Measurements from ENCODE around the gene PKNOX2. TPM values are rescaled to one million over a fixed set of nuclear protein-coding genes. Genes with fewer than 3 reads are reported as not detected.
A peak's percentile ranks its signal among the peaks of the same experiment; 100 is the strongest.

PKNOX2 gene
- total RNA-seq, 4 donors from 2014 or later = 0.83 to 4.1 (median 2.5) TPM

GRCh38 chr11:125372911-125373310 is 208.4 kb downstream of the PKNOX2 start:
- H3K4me3 ChIP-seq = no peak overlapping the region
- TF ChIP-seq, protein P1, sequence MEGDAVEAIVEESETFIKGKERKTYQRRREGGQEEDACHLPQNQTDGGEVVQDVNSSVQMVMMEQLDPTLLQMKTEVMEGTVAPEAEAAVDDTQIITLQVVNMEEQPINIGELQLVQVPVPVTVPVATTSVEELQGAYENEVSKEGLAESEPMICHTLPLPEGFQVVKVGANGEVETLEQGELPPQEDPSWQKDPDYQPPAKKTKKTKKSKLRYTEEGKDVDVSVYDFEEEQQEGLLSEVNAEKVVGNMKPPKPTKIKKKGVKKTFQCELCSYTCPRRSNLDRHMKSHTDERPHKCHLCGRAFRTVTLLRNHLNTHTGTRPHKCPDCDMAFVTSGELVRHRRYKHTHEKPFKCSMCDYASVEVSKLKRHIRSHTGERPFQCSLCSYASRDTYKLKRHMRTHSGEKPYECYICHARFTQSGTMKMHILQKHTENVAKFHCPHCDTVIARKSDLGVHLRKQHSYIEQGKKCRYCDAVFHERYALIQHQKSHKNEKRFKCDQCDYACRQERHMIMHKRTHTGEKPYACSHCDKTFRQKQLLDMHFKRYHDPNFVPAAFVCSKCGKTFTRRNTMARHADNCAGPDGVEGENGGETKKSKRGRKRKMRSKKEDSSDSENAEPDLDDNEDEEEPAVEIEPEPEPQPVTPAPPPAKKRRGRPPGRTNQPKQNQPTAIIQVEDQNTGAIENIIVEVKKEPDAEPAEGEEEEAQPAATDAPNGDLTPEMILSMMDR (IDR thresholded peaks at IDR 0.05) = no peak
- TF ChIP-seq POLR2A (IDR thresholded peaks at IDR 0.05; ENCODE audit: low read depth) (no peak), EP300 (IDR thresholded peaks at IDR 0.05) (no peak), POLR2AphosphoS5 (IDR thresholded peaks at IDR 0.05) (no peak)
- H3K27ac ChIP-seq (replicated peaks in 1 of 4) = no peak overlapping the region
- intact Hi-C loops (cut with DNase I) = no loop called here
- no peak for DNase-seq (ENCODE audit: extremely low spot score)
- H3K9me3 ChIP-seq = no peaks in the 10 kb centered on the region
- H3K36me3 ChIP-seq = peaks cover 0 to 19% (median 3%) of the 10 kb centered on the region in 4 donors
- 79% methylated on average over 3 of the region's 3 CpGs for WGBS
- H3K27me3 ChIP-seq = no peaks in the 10 kb centered on the region
- H3K4me1 ChIP-seq = peaks cover 19 to 39% (median 29%) of the 10 kb centered on the region in 4 donors

DNA sequence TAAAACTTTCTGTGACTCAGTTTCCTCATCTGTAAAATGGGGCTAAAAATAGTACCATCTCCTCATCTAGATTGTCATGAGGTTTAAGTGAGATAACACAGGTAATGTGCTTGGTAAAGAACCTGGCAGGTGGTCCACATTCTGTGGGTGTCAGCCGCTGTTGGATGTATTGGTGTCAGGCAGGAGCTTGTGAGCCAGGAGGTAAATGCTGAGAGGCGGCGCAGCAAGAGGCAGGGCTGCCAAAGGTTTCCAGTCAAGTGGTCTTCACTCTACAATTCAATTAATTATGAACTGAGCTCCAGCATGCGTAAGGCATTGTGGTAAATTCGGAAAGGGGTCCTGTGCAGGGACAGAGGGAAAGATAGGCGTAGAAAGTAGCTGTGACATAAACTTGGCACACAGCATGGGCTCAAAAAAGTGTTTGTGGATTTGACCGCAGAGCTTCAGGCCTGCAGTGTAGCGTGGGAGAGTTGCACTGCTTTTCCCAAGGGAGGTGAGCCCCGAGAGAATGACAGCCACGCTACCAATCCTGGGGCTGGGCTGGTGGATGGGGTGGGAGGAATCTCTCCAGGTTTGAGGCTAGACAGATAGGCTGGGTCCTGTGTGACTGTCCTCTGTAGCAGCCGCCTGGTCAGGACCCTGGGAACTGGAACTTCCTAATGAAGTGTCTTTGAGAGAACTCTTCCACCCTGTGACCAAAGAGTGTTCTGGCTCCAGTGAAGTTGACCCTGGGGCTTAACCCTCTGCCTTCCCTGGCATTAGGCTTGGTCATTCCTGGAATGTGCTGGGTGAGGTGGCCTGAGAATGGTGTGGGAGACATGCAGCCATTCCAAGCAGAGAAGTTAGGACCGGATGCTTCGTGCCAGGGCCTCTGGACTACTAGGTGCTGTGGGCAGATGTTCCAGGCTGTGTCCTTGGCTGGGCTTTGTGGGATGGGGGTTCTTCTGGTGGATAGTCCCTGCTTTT is 209.2 kb downstream of the PKNOX2 start:
- TF ChIP-seq POLR2AphosphoS5 (IDR thresholded peaks at IDR 0.05) (no peak), POLR2A (IDR thresholded peaks at IDR 0.05; ENCODE audit: low read depth) (no peak), EP300 (IDR thresholded peaks at IDR 0.05) (no peak)
- TF ChIP-seq, protein P1 (IDR thresholded peaks at IDR 0.05) = no peak
- no peak for DNase-seq (ENCODE audit: extremely low spot score)
- H3K9me3 ChIP-seq = no peaks in the 10 kb centered on the region
- peak overlapping the region in 2 of 4 donors; percentile 41 to 70 for H3K27ac ChIP-seq (replicated peaks in 1 of 4)
- intact Hi-C loops (cut with DNase I) = no loop called here
- 70% methylated on average over 13 of the region's 13 CpGs for WGBS
- peaks cover 19 to 39% (median 30%) of the 10 kb centered on the region in 4 donors for H3K4me1 ChIP-seq
- no peaks in the 10 kb centered on the region for H3K27me3 ChIP-seq
- no peak overlapping the region for H3K4me3 ChIP-seq
- H3K36me3 ChIP-seq = peaks cover 0 to 13% (median 0%) of the 10 kb centered on the region in 4 donors

GRCh38 chr11:125374398-125374797 is 209.8 kb downstream of the PKNOX2 start:
- H3K27me3 ChIP-seq = no peaks in the 10 kb centered on the region
- peaks cover 19 to 39% (median 30%) of the 10 kb centered on the region in 4 donors for H3K4me1 ChIP-seq
- peaks cover 0 to 6% (median 0%) of the 10 kb centered on the region in 4 donors for H3K36me3 ChIP-seq
- DNase-seq (ENCODE audit: extremely low spot score) = no peak
- H3K9me3 ChIP-seq = no peaks in the 10 kb centered on the region
- WGBS = 95% methylated on average over 4 of the region's 4 CpGs
- TF ChIP-seq, protein P1 (IDR thresholded peaks at IDR 0.05) = no peak
- TF ChIP-seq POLR2AphosphoS5 (IDR thresholded peaks at IDR 0.05) = no peak
- TF ChIP-seq POLR2A (IDR thresholded peaks at IDR 0.05; ENCODE audit: low read depth) = no peak
- no peak for TF ChIP-seq EP300 (IDR thresholded peaks at IDR 0.05)
- H3K27ac ChIP-seq (replicated peaks in 1 of 4) = peak overlapping the region in 3 of 4 donors; percentile 53 to 75 (median 70)
- intact Hi-C loops (cut with DNase I) = no loop called here
- H3K4me3 ChIP-seq = no peak overlapping the region

GRCh38 chr11:125375146-125375545 is 210.6 kb downstream of the PKNOX2 start:
- Histone ChIP-seq H3K4me3 (no peak overlapping the region), H3K27ac (replicated peaks in 1 of 4) (peak overlapping the region; percentile 53 to 77 (median 72)), H3K27me3 (no peaks in the 10 kb centered on the region), H3K4me1 (peaks cover 19 to 39% (median 30%) of the 10 kb centered on the region in 4 donors), H3K9me3 (no peaks in the 10 kb centered on the region), H3K36me3 (peaks cover 0 to 2% (median 0%) of the 10 kb centered on the region in 4 donors)
- TF ChIP-seq, protein P1 (IDR thresholded peaks at IDR 0.05) = no peak
- TF ChIP-seq POLR2AphosphoS5 (IDR thresholded peaks at IDR 0.05) (no peak), EP300 (IDR thresholded peaks at IDR 0.05) (no peak), POLR2A (IDR thresholded peaks at IDR 0.05; ENCODE audit: low read depth) (no peak)
- DNase-seq (ENCODE audit: extremely low spot score) = no peak
- 66% methylated on average over 6 of the region's 6 CpGs for WGBS
- intact Hi-C loops (cut with DNase I) = no loop called here

All from esophagus muscularis mucosa (tissue), 4 donors.